HepG2 (cell line): Measurements from ENCODE around the gene SAMM50. TPM values are rescaled to one million over a fixed set of nuclear protein-coding genes. Genes with fewer than 3 reads are reported as not detected.

Experiments used
- HOXD1 ChIP-seq: sonication (generic); formaldehyde crosslinking; IDR thresholded peaks from 2 replicates; pipeline ENCODE4 v1.5.0; 2020; ENCODE audit warnings: missing genetic modification reagents
- RARG ChIP-seq: sonication (generic); formaldehyde crosslinking; IDR thresholded peaks from 2 replicates; pipeline ENCODE4 v1.4.0; 2020; ENCODE audit warnings: low read depth, mild to moderate bottlenecking, missing genetic modification reagents
- REPIN1 ChIP-seq: sonication (generic); formaldehyde crosslinking; IDR thresholded peaks from 2 replicates; pipeline ENCODE4 v1.8.0; 2022; ENCODE audit warnings: missing genetic modification reagents, low read depth, mild to moderate bottlenecking, borderline replicate concordance
- ZBTB8A ChIP-seq: sonication (generic); formaldehyde crosslinking; IDR thresholded peaks from 2 replicates; pipeline ENCODE4 v1.4.0; 2020; ENCODE audit warnings: mild to moderate bottlenecking, low read depth, missing genetic modification reagents, borderline replicate concordance
- ZFX ChIP-seq: sonication (generic); formaldehyde crosslinking; IDR thresholded peaks from 2 replicates; pipeline ENCODE4 v1.4.0; 2020; ENCODE audit warnings: mild to moderate bottlenecking, low read depth, missing genetic modification reagents, moderate library complexity
- ZNF17 ChIP-seq: sonication (generic); formaldehyde crosslinking; IDR thresholded peaks from 2 replicates; pipeline ENCODE4 v1.5.0; 2020; ENCODE audit warnings: mild to moderate bottlenecking, missing genetic modification reagents
- ZNF331 ChIP-seq: sonication (generic); formaldehyde crosslinking; IDR thresholded peaks from 2 replicates; pipeline ENCODE4 v1.4.0; 2020; ENCODE audit warnings: missing genetic modification reagents
- ZNF577 ChIP-seq: sonication (generic); formaldehyde crosslinking; IDR thresholded peaks from 2 replicates; pipeline ENCODE4 v1.4.0; 2020; ENCODE audit warnings: mild to moderate bottlenecking, low read depth, missing genetic modification reagents, borderline replicate concordance
- polyA plus RNA-seq, 8 experiments: library from polyadenylated mRNA; depleted of rRNA in 3 of 8; stranded (reverse) in 7 of 8; unstranded in 1 of 8; fragments of >200 nt; fragmentation: Illumina TruSeq in 4 of 8; extraction: Trizol in 4 of 8; gene quantifications; 2 replicates each; pipeline versions ENCODE4 v1.2.1 to v1.2.3, GENCODE V29; 2011 to 2016; ENCODE audit warnings: low read depth in 4 of 8, missing spikeins in 1 of 8, mixed read lengths in 1 of 8; ENCODE audit not compliant: insufficient read depth in 1 of 8
- total RNA-seq, 5 experiments: library from RNA; depleted of rRNA; stranded (reverse); fragments of >200 nt; fragmentation: Illumina TruSeq; extraction: Trizol; gene quantifications; 2 replicates each; pipeline ENCODE4 v1.2.3, GENCODE V29; 2016; ENCODE audit warnings: low read depth in 1 of 5
- TF ChIP-seq, protein P1 (sequence below): IDR thresholded peaks from 2 replicates; pipeline ENCODE4 v1.4.0; 2020; ENCODE audit warnings: mild to moderate bottlenecking, missing genetic modification reagents
- TF ChIP-seq, protein P2 (sequence below): sonication (generic); formaldehyde crosslinking; IDR thresholded peaks from 2 replicates; pipeline ENCODE4 v1.4.0; 2020; ENCODE audit warnings: missing genetic modification reagents, borderline replicate concordance
- TF ChIP-seq, protein P3 (sequence below): sonication (generic); formaldehyde crosslinking; IDR thresholded peaks from 2 replicates; pipeline ENCODE4 v1.5.0; 2020; ENCODE audit warnings: missing genetic modification reagents
- TF ChIP-seq, protein P4 (sequence below): sonication (generic); formaldehyde crosslinking; IDR thresholded peaks from 2 replicates; pipeline ENCODE4 v1.4.0; 2020; ENCODE audit warnings: mild to moderate bottlenecking, missing genetic modification reagents, borderline replicate concordance
- TF ChIP-seq, protein P5 (sequence below): sonication (generic); formaldehyde crosslinking; IDR thresholded peaks from 2 replicates; pipeline ENCODE4 v1.4.0; 2020; ENCODE audit warnings: mild to moderate bottlenecking, missing genetic modification reagents

Gene SAMM50
- total and polyA plus RNA-seq, 2 of the 13 experiments (the other 11 are each of a cell fraction or from before 2014, with no cell fraction given), result 34.7 to 63.4 TPM

DNA sequence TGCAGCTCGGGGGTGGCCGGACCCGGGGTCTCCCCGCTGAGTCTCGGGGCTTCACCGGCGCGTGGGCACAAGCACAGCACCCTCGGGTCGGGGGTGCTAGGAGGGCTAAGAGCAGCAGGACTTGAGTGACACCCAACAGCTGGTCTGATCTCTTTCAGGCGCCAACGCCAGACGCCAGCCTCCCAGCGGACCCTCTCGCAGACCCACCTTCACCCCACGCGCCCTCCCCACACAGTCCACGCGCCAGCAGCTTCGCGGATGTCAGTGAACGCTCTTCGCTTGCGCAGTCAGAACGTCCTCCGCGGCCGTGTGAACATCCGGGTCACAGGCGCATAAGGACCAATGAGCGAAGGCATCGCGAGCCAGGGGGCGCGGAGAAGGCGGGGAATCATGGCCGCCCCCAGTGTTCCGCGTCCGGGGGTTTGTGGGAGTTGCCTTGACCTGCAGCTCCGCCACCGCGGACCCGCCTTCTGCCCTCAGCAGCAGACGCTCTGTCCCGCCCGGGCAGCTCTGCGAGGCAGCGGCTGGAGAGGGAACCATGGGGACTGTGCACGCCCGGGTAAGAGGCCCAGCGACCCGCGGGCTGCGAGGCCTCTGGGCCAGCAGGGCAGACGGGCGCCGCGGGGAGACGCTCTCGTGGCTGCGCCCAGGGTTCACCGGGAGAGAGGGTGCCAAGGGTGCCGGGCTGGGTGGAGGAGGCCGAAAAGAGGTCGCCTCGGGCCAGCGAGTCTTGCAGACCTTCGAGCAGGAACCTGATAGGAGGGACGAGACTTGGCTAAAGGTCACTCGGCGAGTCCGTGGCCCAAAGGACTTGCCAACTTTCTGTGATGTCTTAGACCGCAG lies at the start of gene SAMM50 (continued):
- TF ChIP-seq, protein P1, sequence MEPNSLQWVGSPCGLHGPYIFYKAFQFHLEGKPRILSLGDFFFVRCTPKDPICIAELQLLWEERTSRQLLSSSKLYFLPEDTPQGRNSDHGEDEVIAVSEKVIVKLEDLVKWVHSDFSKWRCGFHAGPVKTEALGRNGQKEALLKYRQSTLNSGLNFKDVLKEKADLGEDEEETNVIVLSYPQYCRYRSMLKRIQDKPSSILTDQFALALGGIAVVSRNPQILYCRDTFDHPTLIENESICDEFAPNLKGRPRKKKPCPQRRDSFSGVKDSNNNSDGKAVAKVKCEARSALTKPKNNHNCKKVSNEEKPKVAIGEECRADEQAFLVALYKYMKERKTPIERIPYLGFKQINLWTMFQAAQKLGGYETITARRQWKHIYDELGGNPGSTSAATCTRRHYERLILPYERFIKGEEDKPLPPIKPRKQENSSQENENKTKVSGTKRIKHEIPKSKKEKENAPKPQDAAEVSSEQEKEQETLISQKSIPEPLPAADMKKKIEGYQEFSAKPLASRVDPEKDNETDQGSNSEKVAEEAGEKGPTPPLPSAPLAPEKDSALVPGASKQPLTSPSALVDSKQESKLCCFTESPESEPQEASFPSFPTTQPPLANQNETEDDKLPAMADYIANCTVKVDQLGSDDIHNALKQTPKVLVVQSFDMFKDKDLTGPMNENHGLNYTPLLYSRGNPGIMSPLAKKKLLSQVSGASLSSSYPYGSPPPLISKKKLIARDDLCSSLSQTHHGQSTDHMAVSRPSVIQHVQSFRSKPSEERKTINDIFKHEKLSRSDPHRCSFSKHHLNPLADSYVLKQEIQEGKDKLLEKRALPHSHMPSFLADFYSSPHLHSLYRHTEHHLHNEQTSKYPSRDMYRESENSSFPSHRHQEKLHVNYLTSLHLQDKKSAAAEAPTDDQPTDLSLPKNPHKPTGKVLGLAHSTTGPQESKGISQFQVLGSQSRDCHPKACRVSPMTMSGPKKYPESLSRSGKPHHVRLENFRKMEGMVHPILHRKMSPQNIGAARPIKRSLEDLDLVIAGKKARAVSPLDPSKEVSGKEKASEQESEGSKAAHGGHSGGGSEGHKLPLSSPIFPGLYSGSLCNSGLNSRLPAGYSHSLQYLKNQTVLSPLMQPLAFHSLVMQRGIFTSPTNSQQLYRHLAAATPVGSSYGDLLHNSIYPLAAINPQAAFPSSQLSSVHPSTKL (CRISPR knock-in tag), result peak; percentile 27
- TF ChIP-seq ZBTB8A (CRISPR knock-in tag), result no peak
- TF ChIP-seq ZNF17 (CRISPR knock-in tag), result no peak
- TF ChIP-seq RARG (CRISPR knock-in tag), result no peak
- TF ChIP-seq, protein P2, sequence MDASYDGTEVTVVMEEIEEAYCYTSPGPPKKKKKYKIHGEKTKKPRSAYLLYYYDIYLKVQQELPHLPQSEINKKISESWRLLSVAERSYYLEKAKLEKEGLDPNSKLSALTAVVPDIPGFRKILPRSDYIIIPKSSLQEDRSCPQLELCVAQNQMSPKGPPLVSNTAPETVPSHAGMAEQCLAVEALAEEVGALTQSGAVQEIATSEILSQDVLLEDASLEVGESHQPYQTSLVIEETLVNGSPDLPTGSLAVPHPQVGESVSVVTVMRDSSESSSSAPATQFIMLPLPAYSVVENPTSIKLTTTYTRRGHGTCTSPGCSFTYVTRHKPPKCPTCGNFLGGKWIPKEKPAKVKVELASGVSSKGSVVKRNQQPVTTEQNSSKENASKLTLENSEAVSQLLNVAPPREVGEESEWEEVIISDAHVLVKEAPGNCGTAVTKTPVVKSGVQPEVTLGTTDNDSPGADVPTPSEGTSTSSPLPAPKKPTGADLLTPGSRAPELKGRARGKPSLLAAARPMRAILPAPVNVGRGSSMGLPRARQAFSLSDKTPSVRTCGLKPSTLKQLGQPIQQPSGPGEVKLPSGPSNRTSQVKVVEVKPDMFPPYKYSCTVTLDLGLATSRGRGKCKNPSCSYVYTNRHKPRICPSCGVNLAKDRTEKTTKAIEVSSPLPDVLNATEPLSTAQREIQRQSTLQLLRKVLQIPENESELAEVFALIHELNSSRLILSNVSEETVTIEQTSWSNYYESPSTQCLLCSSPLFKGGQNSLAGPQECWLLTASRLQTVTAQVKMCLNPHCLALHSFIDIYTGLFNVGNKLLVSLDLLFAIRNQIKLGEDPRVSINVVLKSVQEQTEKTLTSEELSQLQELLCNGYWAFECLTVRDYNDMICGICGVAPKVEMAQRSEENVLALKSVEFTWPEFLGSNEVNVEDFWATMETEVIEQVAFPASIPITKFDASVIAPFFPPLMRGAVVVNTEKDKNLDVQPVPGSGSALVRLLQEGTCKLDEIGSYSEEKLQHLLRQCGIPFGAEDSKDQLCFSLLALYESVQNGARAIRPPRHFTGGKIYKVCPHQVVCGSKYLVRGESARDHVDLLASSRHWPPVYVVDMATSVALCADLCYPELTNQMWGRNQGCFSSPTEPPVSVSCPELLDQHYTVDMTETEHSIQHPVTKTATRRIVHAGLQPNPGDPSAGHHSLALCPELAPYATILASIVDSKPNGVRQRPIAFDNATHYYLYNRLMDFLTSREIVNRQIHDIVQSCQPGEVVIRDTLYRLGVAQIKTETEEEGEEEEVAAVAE (CRISPR knock-in tag), result 0 out of 2 replicates have a peak, but pooled peaks have one; percentile 43
- peak; percentile 95 for TF ChIP-seq ZFX
- TF ChIP-seq ZNF577 (CRISPR knock-in tag), result no peak
- TF ChIP-seq, protein P3, sequence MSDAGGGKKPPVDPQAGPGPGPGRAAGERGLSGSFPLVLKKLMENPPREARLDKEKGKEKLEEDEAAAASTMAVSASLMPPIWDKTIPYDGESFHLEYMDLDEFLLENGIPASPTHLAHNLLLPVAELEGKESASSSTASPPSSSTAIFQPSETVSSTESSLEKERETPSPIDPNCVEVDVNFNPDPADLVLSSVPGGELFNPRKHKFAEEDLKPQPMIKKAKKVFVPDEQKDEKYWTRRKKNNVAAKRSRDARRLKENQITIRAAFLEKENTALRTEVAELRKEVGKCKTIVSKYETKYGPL (CRISPR knock-in tag), result no peak
- no peak for TF ChIP-seq HOXD1
- TF ChIP-seq REPIN1 (CRISPR knock-in tag), result no peak
- 0 out of 2 replicates have a peak, but pooled peaks have one; percentile 46 for TF ChIP-seq ZNF331
- TF ChIP-seq, protein P4, sequence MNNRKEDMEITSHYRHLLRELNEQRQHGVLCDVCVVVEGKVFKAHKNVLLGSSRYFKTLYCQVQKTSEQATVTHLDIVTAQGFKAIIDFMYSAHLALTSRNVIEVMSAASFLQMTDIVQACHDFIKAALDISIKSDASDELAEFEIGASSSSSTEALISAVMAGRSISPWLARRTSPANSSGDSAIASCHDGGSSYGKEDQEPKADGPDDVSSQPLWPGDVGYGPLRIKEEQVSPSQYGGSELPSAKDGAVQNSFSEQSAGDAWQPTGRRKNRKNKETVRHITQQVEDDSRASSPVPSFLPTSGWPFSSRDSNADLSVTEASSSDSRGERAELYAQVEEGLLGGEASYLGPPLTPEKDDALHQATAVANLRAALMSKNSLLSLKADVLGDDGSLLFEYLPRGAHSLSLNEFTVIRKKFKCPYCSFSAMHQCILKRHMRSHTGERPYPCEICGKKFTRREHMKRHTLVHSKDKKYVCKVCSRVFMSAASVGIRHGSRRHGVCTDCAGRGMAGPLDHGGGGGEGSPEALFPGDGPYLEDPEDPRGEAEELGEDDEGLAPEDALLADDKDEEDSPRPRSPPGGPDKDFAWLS (CRISPR knock-in tag), result no peak
- TF ChIP-seq, protein P5, sequence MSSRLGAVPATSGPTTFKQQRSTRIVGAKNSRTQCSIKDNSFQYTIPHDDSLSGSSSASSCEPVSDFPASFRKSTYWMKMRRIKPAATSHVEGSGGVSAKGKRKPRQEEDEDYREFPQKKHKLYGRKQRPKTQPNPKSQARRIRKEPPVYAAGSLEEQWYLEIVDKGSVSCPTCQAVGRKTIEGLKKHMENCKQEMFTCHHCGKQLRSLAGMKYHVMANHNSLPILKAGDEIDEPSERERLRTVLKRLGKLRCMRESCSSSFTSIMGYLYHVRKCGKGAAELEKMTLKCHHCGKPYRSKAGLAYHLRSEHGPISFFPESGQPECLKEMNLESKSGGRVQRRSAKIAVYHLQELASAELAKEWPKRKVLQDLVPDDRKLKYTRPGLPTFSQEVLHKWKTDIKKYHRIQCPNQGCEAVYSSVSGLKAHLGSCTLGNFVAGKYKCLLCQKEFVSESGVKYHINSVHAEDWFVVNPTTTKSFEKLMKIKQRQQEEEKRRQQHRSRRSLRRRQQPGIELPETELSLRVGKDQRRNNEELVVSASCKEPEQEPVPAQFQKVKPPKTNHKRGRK (CRISPR knock-in tag), result no peak
